ENCODE data around the gene NUDT13.

The NUDT13 gene

DNA sequence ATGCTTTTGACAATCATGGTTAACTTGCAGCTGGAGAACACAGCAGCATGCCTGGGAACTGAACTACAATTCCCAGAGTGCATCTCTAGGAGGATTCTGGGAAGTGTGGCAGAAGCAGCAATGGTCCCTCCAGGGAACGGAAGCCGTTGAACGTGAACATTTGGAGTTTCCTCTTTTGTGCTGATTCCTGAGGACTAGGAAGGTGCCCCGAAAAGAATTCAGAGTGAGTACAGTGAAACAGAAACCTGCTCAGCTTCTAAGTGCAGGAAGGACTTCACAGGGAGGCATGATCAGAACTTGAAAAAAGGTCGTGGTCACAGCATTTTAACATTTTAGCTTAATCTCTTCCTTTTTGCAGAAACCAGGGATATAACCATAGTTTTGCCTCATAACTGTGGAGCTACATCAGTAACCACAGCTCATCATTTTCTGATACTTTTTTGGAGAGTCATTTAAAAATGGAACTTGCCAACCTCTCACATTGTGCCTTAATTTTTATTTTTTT lies at the start of gene NUDT13:
Gene NUDT13, plus strand, starts transcription at position 111 of the 505 bp plus-strand sequence. CDS start 3,911 bp downstream, outside the sequence.
- peak; percentile 46 for DNase-seq

- peak; percentile 43 for DNase-seq
Observed at GRCh38 chr10:73060738-73061635, 49.3 kb upstream of the NUDT13 start.

DNA sequence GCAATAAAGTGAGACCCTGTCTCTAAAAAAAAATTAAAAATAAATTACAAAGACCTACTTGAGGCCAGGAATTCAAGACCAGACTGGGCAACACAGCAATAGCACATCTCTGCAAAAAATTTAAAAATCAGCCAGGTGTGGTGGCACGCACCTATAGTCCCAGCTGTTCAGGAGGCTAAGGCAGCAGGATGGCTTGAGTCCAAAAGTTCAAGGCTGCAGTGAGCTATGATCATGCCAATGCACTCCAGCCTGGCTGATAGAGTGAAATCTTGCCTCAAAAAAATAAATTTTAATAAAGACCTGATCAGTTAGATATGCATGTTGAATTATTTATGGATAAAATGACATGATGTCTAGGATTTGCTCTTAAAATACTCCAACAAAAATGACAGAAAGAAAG lies 48.5 kb upstream of the NUDT13 start:
- DNase-seq: no peak

- DNase-seq: no peak
Observed at GRCh38 chr10:73065441-73065840, 44.8 kb upstream of the NUDT13 start.

GRCh38 chr10:73073627-73074026 lies 36.6 kb upstream of the NUDT13 start:
- no peak for DNase-seq

GRCh38 chr10:73075829-73076228 lies 34.4 kb upstream of the NUDT13 start:
- DNase-seq: no peak

DNA sequence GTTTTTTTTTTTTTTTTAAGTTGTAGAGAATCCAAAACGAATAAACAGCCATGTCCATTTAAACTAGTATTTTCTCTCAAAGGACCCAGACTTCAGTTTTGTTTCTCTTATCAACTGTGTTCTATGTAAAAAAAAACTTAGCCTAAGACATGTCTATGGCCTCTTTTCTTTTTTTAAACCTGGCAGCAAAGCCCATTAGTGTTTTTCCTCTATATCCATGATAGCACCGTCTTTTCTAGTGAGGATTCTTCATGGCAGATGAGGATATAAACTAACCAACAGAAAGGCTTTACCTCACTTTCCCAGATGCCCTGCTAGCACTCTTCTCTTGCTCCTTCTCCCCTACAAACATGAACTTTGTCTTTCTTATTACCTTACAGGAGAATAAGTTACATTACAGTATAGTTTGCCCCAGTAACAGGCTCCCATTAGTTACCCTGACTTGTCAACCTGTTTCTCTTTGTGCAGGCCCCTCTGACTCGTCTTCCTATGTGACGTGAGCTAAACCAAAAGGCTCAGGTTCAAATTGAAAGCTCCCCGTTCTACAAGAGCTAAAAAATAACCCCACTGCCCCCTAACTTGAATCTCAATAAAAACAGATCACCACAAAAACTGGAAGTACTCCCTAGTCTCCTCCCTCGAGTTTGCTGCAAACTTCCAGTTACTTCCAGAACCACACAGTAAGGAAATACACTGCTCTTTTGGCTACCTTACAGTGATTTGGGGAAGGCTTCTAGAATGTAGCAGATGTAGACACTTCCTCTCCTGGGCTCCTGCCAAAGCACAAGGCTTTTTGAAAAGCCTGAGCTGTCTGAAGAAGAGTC lies 33.7 kb upstream of the NUDT13 start:
- no peak for DNase-seq

DNA sequence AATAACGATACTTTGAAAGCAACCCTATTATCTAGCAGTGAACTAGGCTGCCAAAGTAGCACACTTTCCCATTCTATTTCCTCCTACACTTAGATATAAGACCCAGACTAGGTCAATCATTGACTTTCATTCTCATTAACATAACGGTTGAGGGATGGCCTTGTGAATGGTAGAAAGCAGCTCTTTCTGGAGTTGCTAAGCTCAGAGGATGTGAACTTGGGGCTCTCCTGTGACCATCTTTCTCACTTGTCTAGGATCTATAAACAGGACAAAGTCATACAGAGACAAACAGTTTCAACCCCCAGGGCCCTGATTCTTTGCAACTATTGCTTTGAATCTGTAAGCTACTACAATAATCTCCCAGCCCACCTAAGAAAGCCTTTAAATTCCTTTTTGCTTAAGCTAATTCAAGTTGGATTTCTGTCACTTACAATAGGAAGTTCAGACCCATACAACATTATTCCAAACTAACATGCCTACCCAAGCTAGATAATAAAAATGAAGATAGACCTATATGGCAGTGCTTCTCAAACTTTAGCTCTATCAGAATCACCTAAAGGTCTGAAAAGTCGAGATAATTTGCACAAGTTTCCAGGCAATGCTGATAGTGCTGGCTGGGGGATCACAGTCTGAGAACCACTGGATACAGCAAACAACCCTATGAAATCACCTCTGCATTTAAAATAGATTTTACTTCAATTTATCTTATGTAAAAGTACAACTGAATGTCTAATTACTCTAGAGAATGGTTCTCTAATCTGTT lies 30.3 kb upstream of the NUDT13 start:
- DNase-seq: no peak

DNA sequence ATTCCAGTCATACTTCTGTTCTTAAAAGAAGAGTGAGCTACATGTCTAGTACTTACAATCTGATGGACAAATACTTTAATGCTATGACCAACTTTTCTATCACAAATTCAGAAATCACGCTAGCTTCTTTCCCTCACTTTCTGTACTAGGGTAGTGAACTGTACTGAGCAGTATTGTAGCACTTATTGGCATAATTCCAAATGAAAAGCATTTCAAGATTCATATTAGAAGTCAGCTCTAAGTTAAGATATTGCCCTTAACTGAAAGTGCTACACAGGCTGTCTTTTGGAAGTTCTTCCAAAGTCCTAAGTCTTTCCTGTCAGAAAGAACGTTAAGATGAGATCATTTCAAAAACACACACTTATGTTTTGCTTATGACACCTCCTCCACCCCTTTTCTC lies 27.0 kb upstream of the NUDT13 start:
- DNase-seq: no peak

DNA sequence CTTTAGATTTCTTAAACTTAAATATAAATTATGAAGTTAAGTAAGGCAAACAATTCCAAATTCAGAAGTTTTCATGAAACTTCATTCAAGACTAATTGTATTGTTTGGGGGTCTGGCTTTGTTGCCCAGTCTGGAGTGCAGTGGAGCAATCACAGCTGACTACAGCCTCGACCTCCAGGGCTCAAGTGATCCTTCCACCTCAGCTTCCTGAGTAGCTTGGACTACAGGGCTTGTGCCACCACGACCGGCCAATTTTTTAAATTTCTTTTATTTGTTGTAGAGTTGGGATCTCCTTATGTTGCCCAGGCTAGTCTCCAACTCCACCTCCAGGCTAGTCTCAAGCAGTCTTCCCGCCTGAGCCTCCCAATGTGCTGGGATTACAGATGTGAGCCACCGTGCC lies 26.0 kb upstream of the NUDT13 start:
- DNase-seq: no peak

DNA sequence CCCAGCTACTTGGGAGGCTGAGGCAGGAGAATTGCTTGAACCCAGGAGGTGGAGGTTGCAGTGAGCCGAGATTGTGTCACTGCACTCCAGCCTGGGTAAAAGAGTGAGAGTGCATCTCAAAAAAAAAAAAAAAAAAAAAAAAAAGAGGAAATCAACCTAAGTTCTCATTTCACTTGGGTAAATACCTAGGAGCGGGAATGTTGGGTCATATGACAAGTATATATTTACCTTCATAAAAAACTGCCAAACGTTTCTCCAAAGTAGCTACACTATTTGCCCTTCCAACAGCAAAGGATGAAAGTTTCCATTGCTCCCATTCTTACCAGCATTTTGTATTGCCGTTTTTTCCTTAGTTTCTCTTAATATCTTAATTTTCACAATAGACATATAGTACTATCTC lies 23.4 kb upstream of the NUDT13 start:
- no peak for DNase-seq

GRCh38 chr10:73088304-73088703 lies 22.0 kb upstream of the NUDT13 start:
- DNase-seq: no peak

DNA sequence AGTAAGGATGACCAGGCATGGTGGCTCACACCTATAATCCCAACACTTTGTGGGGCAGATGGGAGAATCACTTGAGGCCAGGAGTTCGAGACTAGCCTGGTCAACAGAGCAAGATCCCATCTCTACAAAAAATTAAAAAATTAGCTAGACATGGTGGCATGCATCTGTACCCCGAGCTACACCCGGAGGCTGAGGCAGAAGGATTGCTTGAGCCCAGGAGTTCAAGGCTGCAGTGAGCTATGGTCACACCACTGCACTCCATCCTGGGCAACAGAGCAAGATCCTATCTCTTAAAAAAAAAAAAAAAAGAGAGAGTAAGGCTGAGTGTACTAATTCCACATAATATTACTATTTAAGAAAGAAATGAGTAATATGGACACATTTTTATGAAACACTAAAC lies 17.4 kb upstream of the NUDT13 start:
- DNase-seq: no peak

- DNase-seq: no peak
Observed at GRCh38 chr10:73093922-73094850, 16.1 kb upstream of the NUDT13 start.

- no peak for DNase-seq
Observed at GRCh38 chr10:73094986-73095480, 15.2 kb upstream of the NUDT13 start.

DNA sequence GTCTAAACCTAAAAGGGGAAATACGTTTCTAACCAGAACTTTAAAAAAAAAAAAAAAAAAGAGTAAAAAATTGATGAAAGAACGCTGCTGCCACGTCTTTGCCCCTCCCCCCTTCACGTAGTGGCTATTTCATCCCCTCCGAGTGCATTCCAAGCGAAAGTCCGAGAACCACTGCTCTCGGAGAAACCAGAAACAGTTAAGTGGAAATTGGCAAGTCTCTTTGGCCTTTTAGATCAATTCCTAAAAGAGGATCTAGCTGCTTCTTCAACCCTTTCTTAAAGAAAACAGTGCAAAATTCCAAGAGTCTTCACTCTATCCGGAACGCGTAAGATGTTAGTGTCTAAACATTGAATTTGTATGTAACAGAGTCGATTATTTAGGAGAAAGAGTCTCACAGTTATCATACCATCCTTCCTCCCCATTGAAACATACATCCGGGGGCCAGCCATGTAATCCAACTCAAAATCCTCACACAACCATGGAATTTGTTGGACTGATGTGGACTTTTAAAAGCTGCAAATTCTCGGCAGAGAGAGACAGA lies 14.7 kb upstream of the NUDT13 start:
- DNase-seq: no peak

DNA sequence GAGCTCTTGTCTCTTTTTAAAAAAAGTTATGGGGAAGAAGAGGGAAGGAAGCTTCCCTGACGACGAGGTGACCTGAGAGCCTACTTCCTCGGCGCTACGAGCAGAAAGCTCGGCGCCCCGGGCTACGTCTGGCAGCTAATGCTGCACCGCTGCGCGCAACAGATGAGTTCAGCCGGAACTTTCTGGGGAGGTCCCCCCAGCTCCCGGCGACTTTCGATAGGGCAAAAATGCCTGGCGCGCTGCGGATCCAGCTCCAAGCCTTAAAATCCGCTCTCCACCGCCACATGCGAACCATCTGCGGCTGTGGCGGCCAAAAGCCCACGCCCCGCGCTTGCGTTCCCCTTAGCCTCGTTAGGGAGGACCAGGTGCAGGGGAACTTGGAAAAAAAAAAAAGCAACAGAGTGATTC lies 14.2 kb upstream of the NUDT13 start:
- peak; percentile 17 for DNase-seq

DNA sequence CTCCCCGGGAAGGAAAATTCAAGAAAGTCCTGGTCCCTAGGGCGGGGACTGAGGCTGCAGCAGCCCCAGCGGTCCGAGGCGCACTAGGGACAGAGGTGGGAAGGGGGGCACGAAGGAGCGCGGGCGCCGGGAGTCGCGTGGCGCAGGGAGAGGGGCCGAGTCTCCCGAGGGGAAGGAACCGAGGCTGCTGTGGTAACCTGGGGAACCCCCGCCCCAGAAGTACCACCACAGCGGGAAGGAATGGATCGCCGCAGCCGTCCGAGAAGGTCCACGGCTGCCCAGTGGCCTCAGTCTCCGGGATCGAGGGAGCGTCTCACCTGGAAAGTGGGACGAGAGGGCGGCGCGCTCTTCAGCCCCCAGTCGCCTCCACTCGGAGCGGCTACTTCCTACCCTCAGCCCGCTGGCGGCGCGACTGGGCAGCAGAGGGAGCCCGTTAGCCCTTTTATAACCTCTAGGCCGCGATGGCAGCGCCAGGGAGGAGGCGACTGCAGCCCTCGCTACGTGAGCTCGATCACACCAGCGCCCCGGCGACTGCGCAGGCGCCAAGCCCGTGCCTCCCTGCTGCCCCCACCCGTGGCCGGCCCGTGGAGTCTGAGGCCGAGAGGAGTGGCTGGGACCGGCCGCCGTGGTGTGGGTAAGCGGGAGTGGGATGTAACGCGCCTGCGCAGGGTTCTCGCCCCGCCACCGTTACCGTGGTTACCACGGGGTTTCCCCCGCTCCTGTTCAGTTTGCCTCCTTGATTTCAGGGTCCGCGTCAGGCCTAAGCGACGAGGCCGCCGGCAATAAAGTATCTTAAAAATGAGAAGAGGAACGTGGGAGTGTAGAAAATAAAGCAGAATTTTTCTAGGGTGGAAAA lies 13.6 kb upstream of the NUDT13 start, which contains the start of gene P4HA1:
Gene P4HA1, minus strand, starts transcription at position 418 of the 856 bp plus-strand sequence. CDS start 21,983 bp downstream, outside the sequence.
- peak; percentile 77 for DNase-seq

GRCh38 chr10:73097305-73097670 lies 13.0 kb upstream of the NUDT13 start:
- no peak for DNase-seq

GRCh38 chr10:73099141-73099540 lies 11.1 kb upstream of the NUDT13 start:
- no peak for DNase-seq
